Sigmoid colon (tissue), 4 donors: Measurements from ENCODE around the gene GNAT1.
A peak's percentile ranks its signal among the peaks of the same experiment; 100 is the strongest.

ENCODE experiments used
- POLR2AphosphoS5 ChIP-seq, 4 donors: sonication (generic); formaldehyde crosslinking; IDR thresholded peaks; one replicate each; pipeline ENCODE4 v1.6.1; 2017; ENCODE audit warnings: antibody characterized with exemption in 4 of 4
- TF ChIP-seq, protein P1 (sequence below), 4 experiments: fragments of 450-650 bp in 3 of 4; fragments of 200-600 bp in 1 of 4; IDR thresholded peaks; one replicate each; pipeline ENCODE4 v1.5.1; 2016 to 2019; ENCODE audit warnings: antibody characterized with exemption in 4 of 4, mild to moderate bottlenecking in 3 of 4, moderate library complexity in 2 of 4

DNA sequence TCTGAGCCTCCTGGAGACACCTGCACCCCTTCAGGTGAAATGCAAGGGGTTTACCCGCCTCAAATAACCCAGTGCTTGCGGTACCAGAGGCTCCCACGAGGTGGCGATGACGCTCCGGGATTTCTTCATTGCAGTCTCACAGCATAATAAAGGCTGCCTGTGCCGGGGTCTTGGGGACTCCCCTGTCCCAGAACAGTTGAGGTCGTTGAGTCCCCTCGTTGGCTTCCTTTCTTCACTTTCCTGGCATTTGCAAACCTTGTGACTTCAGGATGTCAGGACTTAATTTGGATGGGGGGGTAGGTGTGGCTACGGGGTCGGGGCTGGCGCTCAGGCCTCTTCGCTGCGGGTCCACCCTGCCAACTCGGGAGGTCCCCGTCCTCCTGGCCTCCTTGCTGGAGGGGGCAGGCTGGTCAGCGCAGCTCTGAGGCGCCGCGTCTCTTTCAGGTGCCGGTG, 1.3 kb downstream of the GNAT1 start:
- TF ChIP-seq, protein P1, sequence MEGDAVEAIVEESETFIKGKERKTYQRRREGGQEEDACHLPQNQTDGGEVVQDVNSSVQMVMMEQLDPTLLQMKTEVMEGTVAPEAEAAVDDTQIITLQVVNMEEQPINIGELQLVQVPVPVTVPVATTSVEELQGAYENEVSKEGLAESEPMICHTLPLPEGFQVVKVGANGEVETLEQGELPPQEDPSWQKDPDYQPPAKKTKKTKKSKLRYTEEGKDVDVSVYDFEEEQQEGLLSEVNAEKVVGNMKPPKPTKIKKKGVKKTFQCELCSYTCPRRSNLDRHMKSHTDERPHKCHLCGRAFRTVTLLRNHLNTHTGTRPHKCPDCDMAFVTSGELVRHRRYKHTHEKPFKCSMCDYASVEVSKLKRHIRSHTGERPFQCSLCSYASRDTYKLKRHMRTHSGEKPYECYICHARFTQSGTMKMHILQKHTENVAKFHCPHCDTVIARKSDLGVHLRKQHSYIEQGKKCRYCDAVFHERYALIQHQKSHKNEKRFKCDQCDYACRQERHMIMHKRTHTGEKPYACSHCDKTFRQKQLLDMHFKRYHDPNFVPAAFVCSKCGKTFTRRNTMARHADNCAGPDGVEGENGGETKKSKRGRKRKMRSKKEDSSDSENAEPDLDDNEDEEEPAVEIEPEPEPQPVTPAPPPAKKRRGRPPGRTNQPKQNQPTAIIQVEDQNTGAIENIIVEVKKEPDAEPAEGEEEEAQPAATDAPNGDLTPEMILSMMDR (IDR thresholded peaks at IDR 0.05), result peak; percentile 80 to 94 (median 90)
- TF ChIP-seq POLR2AphosphoS5 (IDR thresholded peaks at IDR 0.05), result no peak
